SK-N-MC (cell line): ENCODE measurements around the gene AUTS2.

Experiments used
- DNase-seq: peaks from one replicate; pipeline ENCODE4 v3.0.0-alpha.2; 2011; ENCODE audit warnings: low read depth, low spot score
- H3K27ac ChIP-seq: fragments of 200-600 bp; sonication (generic); 2 replicates; pipeline ENCODE4 v1.5.1; 2016; ENCODE audit warnings: mixed run types
- H3K36me3 ChIP-seq: fragments of 200-600 bp; sonication (generic); 2 replicates; pipeline ENCODE4 v1.6.1; 2017; ENCODE audit warnings: antibody characterized with exemption, low read length, mixed read lengths; ENCODE audit not compliant: insufficient read depth
- H3K4me3 ChIP-seq: fragments of 200-600 bp; sonication (generic); 2 replicates; pipeline ENCODE4 v1.5.1; 2016
- H3K9ac ChIP-seq: fragments of 200-600 bp; sonication (generic); 2 replicates; pipeline ENCODE4 v1.8.0; 2017; ENCODE audit warnings: mixed run types, mixed read lengths; ENCODE audit not compliant: insufficient read length
- H3K9me3 ChIP-seq: fragments of 200-600 bp; sonication (generic); 2 replicates; pipeline ENCODE4 v1.6.1; 2017; ENCODE audit warnings: low read depth, mild to moderate bottlenecking, antibody characterized with exemption, low read length, moderate library complexity, mixed read lengths
- EZH2 ChIP-seq: fragments of 200-600 bp; sonication (generic); IDR thresholded peaks from one replicate; pipeline ENCODE4 v1.6.1; 2017; ENCODE audit warnings: antibody characterized with exemption
- FOXP2 ChIP-seq: optimal IDR thresholded peaks from 2 replicates; pipeline ENCODE3; 2011; ENCODE audit warnings: mild to moderate bottlenecking, moderate library complexity; ENCODE audit not compliant: insufficient read depth; ENCODE audit errors: extremely low read length, control extremely low read depth
- POLR2AphosphoS5 ChIP-seq: IDR thresholded peaks from 2 replicates; pipeline ENCODE4 v1.6.1; 2012; ENCODE audit warnings: mild to moderate bottlenecking, low read depth, low read length, borderline replicate concordance

The AUTS2 gene

GRCh38 chr7:70134029-70134770 lies 535.9 kb downstream of the AUTS2 start:
- TF ChIP-seq EZH2 (no peak), FOXP2 (no peak), POLR2AphosphoS5 (no peak)
- Histone ChIP-seq H3K9ac (no peak overlapping the region), H3K27ac (no peak overlapping the region), H3K9me3 (no peaks in the 10 kb centered on the region), H3K4me3 (no peak overlapping the region), H3K36me3 (no peaks in the 10 kb centered on the region)
- DNase-seq = no peak

GRCh38 chr7:70135656-70136055 lies 537.4 kb downstream of the AUTS2 start:
- TF ChIP-seq FOXP2 (no peak), EZH2 (no peak), POLR2AphosphoS5 (no peak)
- no peak overlapping the region for H3K27ac ChIP-seq
- no peak for DNase-seq
- no peak overlapping the region for H3K9ac ChIP-seq
- H3K9me3 ChIP-seq = no peaks in the 10 kb centered on the region
- no peaks in the 10 kb centered on the region for H3K36me3 ChIP-seq
- H3K4me3 ChIP-seq = no peak overlapping the region

- no peak for DNase-seq
- Histone ChIP-seq H3K4me3 (no peak overlapping the region), H3K9me3 (no peaks in the 10 kb centered on the region), H3K27ac (no peak overlapping the region), H3K9ac (no peak overlapping the region), H3K36me3 (no peaks in the 10 kb centered on the region)
- TF ChIP-seq FOXP2 (no peak), EZH2 (no peak), POLR2AphosphoS5 (no peak)
These were observed 538.9 kb downstream of the AUTS2 start for GRCh38 chr7:70137126-70137525.

- TF ChIP-seq EZH2 (no peak), POLR2AphosphoS5 (no peak), FOXP2 (no peak)
These were observed 544.1 kb downstream of the AUTS2 start for GRCh38 chr7:70142247-70142932.

GRCh38 chr7:70143075-70144044 lies 545.1 kb downstream of the AUTS2 start:
- Histone ChIP-seq H3K36me3 (no peaks in the 10 kb centered on the region), H3K9me3 (no peaks in the 10 kb centered on the region), H3K4me3 (no peak overlapping the region), H3K9ac (no peak overlapping the region), H3K27ac (no peak overlapping the region)
- DNase-seq = peak; percentile 52
- TF ChIP-seq POLR2AphosphoS5 (peak; percentile 51; the same call in 1 of the 2 replicates), EZH2 (no peak), FOXP2 (no peak)

More at GRCh38 chr7:70142247-70142932, 544.1 kb downstream of the AUTS2 start:
- no peak overlapping the region for H3K4me3 ChIP-seq
- H3K27ac ChIP-seq = no peak overlapping the region
- H3K9ac ChIP-seq = no peak overlapping the region
- DNase-seq = no peak
- H3K9me3 ChIP-seq = no peaks in the 10 kb centered on the region
- no peaks in the 10 kb centered on the region for H3K36me3 ChIP-seq

- no peak overlapping the region for H3K9ac ChIP-seq
- no peaks in the 10 kb centered on the region for H3K9me3 ChIP-seq
- no peak for DNase-seq
- H3K36me3 ChIP-seq = no peaks in the 10 kb centered on the region
- no peak overlapping the region for H3K27ac ChIP-seq
- no peak overlapping the region for H3K4me3 ChIP-seq
- TF ChIP-seq FOXP2 = no peak
- no peak for TF ChIP-seq POLR2AphosphoS5
- TF ChIP-seq EZH2 = no peak
These were observed 550.7 kb downstream of the AUTS2 start for GRCh38 chr7:70148997-70149396.

- H3K27ac ChIP-seq = no peak overlapping the region
- no peaks in the 10 kb centered on the region for H3K36me3 ChIP-seq
- TF ChIP-seq POLR2AphosphoS5 = no peak
- no peak for TF ChIP-seq EZH2
- no peak for TF ChIP-seq FOXP2
- H3K9ac ChIP-seq = no peak overlapping the region
- H3K4me3 ChIP-seq = no peak overlapping the region
- no peaks in the 10 kb centered on the region for H3K9me3 ChIP-seq
- DNase-seq = no peak
These were observed 554.0 kb downstream of the AUTS2 start for GRCh38 chr7:70152313-70152712.

GRCh38 chr7:70153933-70154332 lies 555.7 kb downstream of the AUTS2 start:
- no peak for TF ChIP-seq FOXP2
- TF ChIP-seq EZH2 = no peak
- TF ChIP-seq POLR2AphosphoS5 = no peak
- DNase-seq = no peak
- Histone ChIP-seq H3K9me3 (no peaks in the 10 kb centered on the region), H3K9ac (no peak overlapping the region), H3K36me3 (no peaks in the 10 kb centered on the region), H3K4me3 (no peak overlapping the region), H3K27ac (no peak overlapping the region)
